ENCODE measurements around the gene SAA4. TPM values are rescaled to one million over a fixed set of nuclear protein-coding genes. Genes with fewer than 3 reads are reported as not detected.

The SAA4 gene
- total and polyA plus RNA-seq, 10 of the 15 experiments (the other 5 are each of a cell fraction or from before 2014, with no cell fraction given): not detected

GRCh38 chr11:18243783-18244362 lies 7.3 kb upstream of the SAA4 start:
- peak; percentile 38 for ATAC-seq
- no peaks in the 10 kb centered on the region for H3K9me3 ChIP-seq (replicated peaks; ENCODE audit: control insufficient read depth, insufficient read depth, low read length)
- WGBS (ENCODE audit: insufficient coverage, insufficient replicate concordance, low lambda C conversion rate, missing lambda C conversion rate): 0% methylated on average over 1 of the region's 1 CpG
- H3K79me2 ChIP-seq (ENCODE audit: control insufficient read depth, insufficient read depth, low read length): no peaks in the 10 kb centered on the region
- peaks cover 20% of the 10 kb centered on the region for H3K4me1 ChIP-seq (ENCODE audit: control insufficient read depth, insufficient read depth, low read length)
- in situ Hi-C loops (cut with MboI) (loop anchor here (5.0 kb wide), 1 partner anchor 153 kb away; no protein-coding TSS in a partner anchor), intact Hi-C loops (cut with micrococcal nuclease; ENCODE audit: unreplicated experiment) (loop anchor here (1.0 to 10.0 kb wide), 5 partner anchors 36 to 481 kb away; partner anchors contain the start of genes IGSF22 and TSG101)
- no peaks in the 10 kb centered on the region for H3K36me3 ChIP-seq (ENCODE audit: control insufficient read depth in 2 of 2, insufficient read depth in 2 of 2, low read length in 1 of 2)
- no peak overlapping the region for H3K4me2 ChIP-seq (ENCODE audit: control insufficient read depth, insufficient read depth)
- no peaks in the 10 kb centered on the region for H4K20me1 ChIP-seq (ENCODE audit: control insufficient read depth, insufficient read depth)
- no TSS peak for BruUV-seq (replicated peaks)
- no peak overlapping the region for H3K9ac ChIP-seq (ENCODE audit: control insufficient read depth, insufficient read depth, low read length)
- ChIA-PET CTCF (interaction anchor here (0.6 to 3.2 kb wide), 93 partner anchors 9 to 610 kb away, joined by 3 to 44 read pairs (median 5); partner anchors contain the start of genes GTF2H1, HPS5, LDHA and SAA1), POLR2A (interaction anchor here (0.5 to 1.5 kb wide), 7 partner anchors 25 to 990 kb away, joined by 3 to 5 read pairs (median 3); partner anchors contain the start of genes HPS5 and TSG101), SMC1A (ENCODE audit: uncharacterized antibody, unreplicated experiment) (interaction anchor here (0.6 to 4.8 kb wide), 56 partner anchors 9 to 521 kb away, joined by 3 to 48 read pairs (median 4); partner anchors contain the start of genes HPS5, LDHA and TSG101), RAD21 (ENCODE audit: unreplicated experiment) (interaction anchor here (0.6 to 4.3 kb wide), 51 partner anchors 9 to 610 kb away, joined by 3 to 39 read pairs (median 4); partner anchors contain the start of genes GTF2H1, HPS5, LDHA and SAA1)
- H2AFZ ChIP-seq (ENCODE audit: control insufficient read depth, low read depth, low read length): peak overlapping the region; percentile 61
- no peak overlapping the region for H3K4me3 ChIP-seq
- DNase-seq (ENCODE audit: low read depth, low spot score): peak; percentile 54
- FAIRE-seq: no peak
- H3K27ac ChIP-seq (ENCODE audit: control insufficient read depth, insufficient read depth): peak overlapping the region; percentile 12; the same call in 1 of the 2 replicates
- H3K27me3 ChIP-seq (replicated peaks in 1 of 2; ENCODE audit: control insufficient read depth in 2 of 2, insufficient read depth in 2 of 2, low read length in 1 of 2): no peaks in the 10 kb centered on the region
- TF ChIP-seq STAT3 (IDR thresholded peaks at IDR 0.05; ENCODE audit: low read depth, low read length): no peak
- no peak for TF ChIP-seq MXI1 (IDR thresholded peaks at IDR 0.05; ENCODE audit: low read depth, low read length)
- TF ChIP-seq SKIL (IDR thresholded peaks at IDR 0.05; ENCODE audit: low read depth, poor library complexity, severe bottlenecking): no peak
- 0 out of 2 replicates have a peak, but pooled peaks have one; percentile 50 for TF ChIP-seq SMARCA5 (IDR thresholded peaks at IDR 0.05)
- TF ChIP-seq SMC3 (IDR thresholded peaks at IDR 0.05; ENCODE audit: borderline replicate concordance, low read length): peak; percentile 85
- TF ChIP-seq HDGF (IDR thresholded peaks at IDR 0.05): no peak
- no peak for TF ChIP-seq POLR2A (IDR thresholded peaks at IDR 0.05; ENCODE audit: low read depth, low read length)
- peak in 1 of 2 experiments; percentile 38; a peak in 1 of 4 replicates for TF ChIP-seq BHLHE40 (IDR thresholded peaks at IDR 0.05; ENCODE audit: borderline replicate concordance in 1 of 2, low read depth in 2 of 2, low read length in 1 of 2)
- no peak for TF ChIP-seq RAD51 (IDR thresholded peaks at IDR 0.05)
- no peak for TF ChIP-seq PBX3 (IDR thresholded peaks at IDR 0.05; ENCODE audit: insufficient replicate concordance, low read depth, low read length)
- no peak for TF ChIP-seq TCF7 (IDR thresholded peaks at IDR 0.05; ENCODE audit: borderline replicate concordance)
- no peak for TF ChIP-seq IKZF1 (conservative IDR thresholded peaks at IDR 0.05)
- TF ChIP-seq EGR1 (IDR thresholded peaks at IDR 0.05; ENCODE audit: borderline replicate concordance in 1 of 2, low read depth in 2 of 2, low read length in 2 of 2): no peak
- no peak for TF ChIP-seq BCL3 (IDR thresholded peaks at IDR 0.05; ENCODE audit: borderline replicate concordance, insufficient read depth, low read depth, low read length, poor library complexity, severe bottlenecking)
- no peak for TF ChIP-seq E4F1 (IDR thresholded peaks at IDR 0.05; ENCODE audit: borderline replicate concordance, partially characterized antibody)
- TF ChIP-seq PAX5 (IDR thresholded peaks at IDR 0.05; ENCODE audit: borderline replicate concordance, low read depth, low read length): no peak

Measured in GM12878 (cell line).